HG02623 (cell line): ENCODE data around the gene C3orf18.

Source experiments
- ATAC-seq: cut with Tn5 transposase; IDR thresholded peaks from one replicate; pipeline ENCODE4 v1.9.1; 2021; ENCODE audit warnings: moderate library complexity; ENCODE audit not compliant: unreplicated experiment

C3orf18 gene

DNA sequence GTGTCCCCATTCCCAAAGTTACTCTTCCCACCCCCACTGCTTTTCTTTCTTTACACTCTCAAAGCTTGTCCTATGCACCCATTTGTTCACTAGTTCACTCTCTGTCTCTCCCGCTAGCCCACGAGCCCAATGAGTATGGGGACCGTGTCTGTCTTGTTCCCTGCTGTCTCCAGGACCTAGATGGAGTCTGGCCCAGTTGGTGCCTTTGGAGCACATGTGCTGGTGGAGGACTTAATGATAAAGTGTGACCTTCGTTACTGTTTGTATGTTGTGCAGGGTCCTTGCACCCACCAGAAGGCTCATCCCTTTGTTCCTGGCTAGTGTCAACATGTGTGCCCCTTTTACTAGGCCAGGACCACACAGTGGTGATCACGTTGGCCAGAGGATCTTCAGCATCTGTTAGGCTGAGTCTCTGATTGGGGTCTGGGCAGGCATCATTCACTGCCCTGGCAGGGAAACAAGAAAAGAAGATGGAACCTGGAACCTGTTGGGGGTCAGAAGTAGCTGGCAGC lies 36.6 kb upstream of the C3orf18 start:
- ATAC-seq = no peak

DNA sequence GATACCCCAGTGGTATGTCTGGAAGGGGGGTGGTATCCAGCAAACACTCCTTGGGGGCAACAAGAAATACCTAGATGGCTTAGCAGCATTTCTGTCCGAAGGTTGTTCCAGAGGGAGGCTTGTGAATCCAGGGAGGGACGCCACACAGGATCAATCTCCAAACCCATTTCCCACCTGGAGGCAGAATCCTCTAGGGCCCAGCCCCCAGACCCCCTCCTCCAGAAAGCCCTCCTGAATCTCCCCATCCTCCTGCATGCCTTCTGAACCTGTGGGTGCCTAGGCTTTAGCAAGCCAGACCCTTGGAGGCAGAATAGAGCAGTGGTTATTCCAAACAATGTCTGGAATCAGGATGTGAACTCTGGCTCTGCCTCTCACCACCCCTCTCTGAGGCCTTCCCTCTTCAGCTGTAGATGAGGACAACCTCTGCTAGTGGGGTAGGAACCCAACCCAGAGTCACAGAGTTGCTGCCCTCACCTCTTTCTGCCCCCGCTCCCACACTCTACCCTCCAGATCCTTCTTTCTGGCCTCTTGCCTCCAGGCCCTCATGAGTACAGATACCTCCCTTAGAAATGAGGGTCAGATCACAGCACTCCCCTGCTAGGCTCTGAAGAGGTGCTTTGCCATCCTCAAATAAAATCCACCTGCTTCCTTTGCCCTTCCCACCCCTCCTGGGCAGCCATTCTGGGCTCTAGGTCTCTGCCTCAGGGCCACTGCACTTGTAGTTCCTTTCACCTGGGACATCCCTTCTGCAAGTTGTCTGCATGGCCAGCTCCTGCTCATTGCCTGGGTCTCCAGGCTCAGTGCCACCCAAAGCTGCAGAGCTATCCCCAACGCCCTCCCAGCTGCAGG lies 35.9 kb upstream of the C3orf18 start:
- no peak for ATAC-seq

DNA sequence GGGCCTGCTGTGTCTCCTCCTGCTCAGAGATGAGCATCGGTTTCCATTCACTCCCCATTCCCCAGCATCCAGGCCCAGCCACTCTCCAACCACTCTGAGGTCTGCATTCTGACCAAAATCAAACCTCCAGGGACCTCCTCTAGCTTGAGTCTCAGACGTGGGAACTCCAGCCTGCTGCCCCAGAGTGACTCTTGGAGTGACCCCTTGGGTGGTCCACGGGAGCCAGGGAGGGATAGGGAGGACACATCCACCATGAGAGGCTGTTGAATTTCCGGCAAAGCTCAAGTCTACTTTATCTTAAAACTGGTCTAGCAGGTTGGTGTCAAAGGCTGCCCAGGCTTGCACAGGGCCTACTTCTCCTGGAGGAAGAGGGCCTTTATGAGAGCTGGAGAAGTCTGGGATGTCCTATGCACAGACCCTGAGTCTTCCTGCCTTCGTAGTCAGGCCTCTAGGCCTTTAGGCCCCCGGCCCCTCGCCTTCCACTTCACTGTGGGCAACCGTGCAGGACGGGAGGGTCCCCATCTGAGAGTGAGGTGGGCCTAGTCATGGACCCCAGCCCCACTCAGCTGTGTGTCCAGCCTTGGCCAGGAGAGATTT lies 35.1 kb upstream of the C3orf18 start:
- no peak for ATAC-seq

DNA sequence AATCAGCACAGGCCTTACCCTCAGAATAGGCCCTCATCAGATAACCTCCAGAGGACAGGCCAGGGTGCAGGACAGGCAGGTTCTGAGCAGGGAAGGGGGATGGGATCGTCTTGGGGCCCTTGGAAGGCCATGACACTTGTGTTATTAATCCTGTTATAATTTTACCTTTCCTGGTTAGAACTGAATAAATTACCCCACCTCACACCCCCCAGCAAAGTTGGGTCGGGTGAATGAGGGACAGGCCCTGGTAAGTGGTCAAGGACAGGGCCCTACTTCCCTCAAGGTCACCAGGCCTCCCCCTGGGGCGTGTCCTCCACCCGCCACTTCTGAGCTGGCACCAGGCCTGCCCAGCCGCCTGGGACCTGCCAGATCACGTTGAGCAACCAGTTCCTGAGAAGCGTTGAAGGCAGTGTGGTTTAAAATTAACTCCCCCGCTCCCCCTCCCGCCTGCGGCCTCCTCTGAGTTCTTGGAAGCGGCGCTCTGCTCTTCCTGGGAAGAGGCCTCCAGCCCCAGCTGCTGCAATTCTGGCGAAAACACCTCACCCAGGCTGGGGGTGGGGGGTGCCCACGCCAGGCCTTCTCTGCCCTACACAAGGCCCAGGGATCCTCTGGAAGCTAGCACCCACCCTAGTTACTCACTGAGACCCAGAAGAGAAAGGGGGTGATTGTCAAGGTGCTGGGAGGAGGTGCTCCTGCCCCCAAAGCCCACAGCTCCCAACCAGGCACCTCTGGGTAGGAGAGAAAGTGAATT lies 33.5 kb upstream of the C3orf18 start:
- peak; percentile 49 for ATAC-seq

DNA sequence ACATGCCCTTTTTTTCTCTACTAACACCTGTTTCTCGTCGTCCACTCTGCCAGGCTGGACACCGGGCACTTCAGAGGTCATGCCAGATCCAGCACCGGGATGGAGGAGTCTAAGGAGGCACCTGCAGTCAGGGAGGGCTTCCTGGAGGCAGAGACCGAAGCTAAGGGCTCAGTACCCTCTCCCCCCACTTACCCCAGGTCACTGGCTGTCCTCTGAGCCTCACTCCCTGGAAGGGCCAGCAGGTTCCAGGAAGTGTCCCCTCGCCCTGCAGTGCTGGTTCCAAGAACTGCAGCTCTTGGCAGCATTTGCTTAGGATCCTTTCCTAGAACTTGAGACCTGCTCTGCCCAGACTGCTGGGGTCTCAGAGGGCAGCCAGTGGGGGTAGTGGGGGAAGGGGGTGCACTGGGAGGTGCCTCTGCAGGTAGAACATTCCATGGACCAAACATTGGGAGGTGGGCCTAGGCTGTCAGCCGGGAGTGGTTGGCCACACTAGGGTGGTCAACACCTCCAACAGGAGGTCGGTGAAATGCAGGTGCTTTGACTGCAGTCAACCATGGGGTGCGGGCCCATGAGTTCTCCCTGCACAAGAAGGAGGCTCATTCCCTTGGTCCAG lies 32.7 kb upstream of the C3orf18 start:
- no peak for ATAC-seq

DNA sequence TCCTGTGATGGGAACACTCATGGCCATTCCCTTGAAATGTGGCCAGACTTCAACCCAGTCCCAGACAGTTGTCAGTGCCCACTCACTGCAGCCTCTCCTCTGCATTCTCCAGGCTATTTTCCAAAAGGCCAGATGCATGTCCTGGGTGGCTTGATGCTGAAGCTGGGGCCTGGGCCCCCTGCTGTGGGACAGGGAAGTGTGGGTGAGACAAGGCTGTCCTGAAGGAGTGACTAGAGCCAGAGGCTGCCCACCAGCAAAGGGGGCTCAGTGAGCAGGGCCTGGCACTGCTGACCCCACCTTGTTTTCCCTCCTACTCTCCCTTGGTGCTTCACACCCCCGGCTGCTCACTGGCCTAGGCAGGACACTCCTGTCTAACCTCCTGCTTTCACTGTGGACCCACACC lies 32.2 kb upstream of the C3orf18 start:
- ATAC-seq = no peak

DNA sequence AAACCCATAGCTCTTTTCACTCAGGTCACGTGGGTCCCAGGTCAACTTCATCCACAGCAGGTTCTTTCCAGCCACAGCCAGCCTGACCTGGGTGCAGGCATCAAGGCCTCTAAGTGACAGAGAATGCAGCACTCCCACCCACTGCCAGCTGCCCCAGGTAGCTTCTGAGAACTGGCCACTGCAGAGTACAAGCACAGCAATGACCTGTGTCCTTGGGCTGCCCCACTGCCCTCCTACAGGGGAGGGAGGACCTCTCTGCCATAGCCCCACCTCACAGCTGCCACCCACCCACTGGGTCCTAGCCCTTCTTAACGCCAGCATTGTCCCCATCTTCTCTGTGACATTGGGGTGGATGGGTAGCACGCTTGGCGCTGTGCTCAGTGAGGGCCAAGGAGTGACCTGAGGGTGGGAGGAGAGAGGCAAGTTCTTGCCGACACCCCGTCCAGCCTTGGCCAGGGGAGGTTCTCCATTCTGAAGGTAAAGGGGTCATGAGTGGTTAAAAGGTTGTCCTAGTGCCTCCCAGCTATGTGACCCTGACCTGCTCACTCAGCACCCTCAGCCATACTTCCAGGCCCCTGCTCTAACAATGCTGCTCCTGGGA lies 31.7 kb upstream of the C3orf18 start:
- ATAC-seq = no peak

DNA sequence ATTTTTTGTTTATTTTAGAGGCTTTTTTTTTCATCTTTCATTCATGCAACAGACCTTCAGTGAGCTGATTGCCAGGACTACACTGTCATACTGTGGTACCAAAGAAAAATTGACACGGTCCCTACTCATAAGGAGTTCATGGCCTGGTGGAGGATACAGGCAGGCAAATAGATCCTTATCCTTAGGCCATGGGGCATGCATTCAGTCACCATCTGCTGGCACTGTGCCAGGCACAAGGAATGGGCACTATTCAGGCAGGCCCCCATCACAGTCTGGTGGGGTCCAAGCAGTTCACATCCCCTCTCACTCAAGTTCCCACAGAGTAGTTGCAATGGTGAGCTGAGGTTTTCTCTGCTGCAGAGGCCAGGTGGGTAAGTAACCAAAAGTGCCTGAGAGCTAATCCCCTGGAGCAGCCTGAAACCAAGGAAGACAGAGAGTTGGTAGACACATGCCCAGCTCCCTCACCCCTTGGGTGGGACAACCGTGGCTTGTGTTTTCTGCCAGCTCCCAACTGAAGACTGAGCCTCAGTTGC lies 26.8 kb upstream of the C3orf18 start:
- no peak for ATAC-seq

DNA sequence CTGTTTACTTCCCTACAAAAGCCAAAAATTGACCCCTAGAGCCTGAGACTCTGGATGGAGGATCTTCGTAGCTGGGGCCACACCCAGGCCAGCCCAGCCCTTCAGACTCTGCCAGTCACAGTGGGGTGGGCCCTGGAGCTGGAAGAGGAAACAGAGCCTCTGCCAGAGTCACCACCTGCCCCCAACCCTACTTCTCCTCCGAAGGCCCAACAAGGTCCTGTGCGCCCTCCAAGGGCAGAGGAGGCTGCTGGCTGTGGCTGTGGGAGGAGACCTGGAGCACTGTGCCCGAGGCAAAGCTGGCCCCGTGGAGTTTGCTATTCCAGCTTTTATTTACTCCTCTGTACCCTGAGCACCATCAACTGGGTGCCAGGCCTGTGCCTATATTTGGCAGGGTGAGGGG lies 25.0 kb upstream of the C3orf18 start:
- no peak for ATAC-seq

DNA sequence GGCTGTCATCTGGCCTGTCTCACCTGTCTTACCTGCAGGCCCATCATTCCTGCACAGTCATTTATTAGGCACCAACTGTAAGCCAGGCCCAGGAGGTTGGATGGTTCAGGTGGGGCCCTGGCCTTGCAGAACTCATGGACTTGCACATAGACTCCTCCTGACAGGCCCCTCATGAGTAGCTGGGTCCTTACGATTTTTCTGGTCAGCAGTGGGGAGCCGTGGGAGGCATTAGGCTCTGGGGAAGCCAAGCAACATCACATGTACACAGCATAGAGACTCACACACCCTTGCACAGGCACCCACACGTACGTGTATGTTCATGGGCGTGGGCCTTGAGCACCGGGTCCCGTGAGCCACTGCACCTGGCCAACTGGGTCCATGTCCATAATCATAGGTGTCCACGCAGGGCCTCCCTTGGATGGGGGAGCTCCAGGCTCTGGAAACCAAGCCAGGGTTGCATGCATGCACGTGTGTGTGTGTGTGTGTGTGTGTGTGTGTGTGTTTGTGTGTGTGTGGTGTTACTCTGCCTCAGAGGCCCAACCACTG lies 23.7 kb upstream of the C3orf18 start:
- no peak for ATAC-seq

DNA sequence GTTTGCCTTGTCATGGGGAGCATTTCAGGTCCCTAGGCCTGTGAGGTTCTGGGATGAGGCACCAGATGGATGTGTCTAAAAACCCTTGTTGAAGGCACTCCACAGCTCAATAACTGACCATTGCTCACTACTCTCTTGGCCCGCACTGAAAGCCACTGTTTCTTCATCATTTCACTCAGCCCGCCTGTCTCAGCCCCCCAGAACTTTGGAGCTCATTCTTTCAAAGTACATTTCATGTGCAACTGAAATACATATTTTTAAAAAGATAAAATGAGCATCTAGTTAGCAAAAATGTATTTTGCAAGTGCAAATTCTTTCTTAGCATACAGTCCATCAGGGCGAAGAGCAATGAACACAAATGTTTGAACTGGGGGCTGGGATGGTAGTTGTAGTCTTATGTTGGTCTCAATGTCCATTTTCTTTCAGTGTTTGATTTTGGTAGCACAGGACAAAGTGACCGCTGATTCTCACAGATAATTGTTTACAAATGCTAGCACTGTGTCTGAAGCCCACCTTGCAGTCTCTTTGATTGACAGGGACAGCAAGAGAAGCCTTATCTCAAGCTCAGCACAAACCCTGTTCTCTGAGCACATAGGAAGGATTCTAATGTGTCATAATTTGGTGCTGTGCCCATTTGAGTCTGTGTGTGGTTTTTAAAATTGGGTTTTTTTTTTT lies 21.3 kb upstream of the C3orf18 start:
- ATAC-seq = no peak

DNA sequence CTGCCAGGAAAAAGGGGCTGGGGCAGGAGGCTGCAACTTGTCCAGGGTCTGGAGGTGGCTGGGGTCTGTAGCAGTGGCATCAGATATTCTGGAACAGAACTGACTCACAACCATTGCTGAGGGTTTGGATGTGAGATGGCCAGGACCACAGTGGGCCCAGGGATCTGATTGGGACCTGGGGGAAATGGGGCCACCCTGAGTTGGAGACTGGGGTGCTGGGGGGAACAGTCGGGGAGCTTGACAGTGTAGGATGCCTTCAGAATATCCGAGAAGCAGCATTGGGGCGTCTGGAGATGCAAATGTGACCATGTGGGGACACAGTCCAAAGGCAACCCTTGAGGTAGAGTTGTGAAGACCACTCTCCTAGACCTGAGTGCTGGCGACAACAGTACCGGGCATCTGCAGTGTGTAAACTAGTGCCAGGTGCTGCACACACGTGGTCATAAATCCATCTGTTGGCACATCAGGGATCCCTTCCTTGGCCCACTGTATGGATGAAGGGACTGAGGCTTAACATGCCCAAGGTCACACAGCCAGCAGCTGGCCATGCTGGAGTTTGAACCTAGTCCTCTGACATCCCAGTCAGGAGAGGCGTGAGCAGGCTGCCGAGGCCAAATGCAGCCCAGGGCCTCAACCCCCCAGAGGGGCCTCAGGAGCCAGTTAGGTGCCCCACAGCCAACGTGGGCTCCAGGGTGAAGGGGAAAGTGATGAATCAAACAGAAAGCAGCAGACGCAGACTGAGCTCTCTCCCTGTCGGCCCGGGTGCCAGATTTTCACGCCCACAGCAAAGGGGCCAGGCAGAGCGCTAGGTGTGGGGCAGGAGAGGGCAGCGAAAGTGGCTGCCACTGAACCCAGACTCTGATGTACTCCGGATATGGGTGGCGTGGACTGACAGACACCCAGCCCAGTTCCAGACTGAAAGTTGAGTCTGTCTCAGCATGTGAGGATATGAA lies 20.5 kb upstream of the C3orf18 start:
- ATAC-seq = no peak

DNA sequence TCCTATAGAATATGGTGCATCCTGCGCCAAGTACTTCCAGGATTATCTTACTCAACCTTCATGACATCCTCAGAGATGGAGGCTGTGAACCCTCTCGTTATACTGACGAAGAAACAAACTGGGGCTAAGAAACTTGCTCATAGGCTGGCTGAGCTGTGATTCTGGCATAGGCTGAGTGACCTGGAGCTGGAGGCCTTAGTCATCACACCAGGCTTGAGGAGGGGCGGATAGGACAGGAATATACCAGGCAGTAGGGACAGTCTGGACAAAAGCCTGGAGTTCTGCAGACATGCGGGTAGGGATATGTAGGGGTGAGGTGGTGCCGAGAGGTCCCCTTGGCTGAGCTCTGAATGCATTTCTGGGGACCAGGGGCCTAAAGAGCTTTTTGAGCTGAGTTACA lies 19.8 kb upstream of the C3orf18 start:
- ATAC-seq = no peak

DNA sequence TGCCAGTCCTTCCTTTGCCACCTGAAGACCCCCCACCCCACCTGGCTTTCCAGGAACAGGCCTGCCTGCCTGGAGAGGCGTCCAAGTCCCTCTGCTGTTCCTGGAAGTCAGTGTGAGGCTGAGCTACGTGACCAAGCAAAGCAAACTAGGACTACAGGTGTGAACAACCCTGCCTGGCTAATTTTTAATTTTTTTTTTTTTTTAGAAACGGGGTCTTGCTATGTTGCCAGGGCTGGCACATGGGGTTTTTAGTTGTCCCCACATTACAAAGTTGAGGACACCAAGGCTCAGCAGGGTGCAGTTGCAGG lies 19.2 kb upstream of the C3orf18 start:
- ATAC-seq = no peak

DNA sequence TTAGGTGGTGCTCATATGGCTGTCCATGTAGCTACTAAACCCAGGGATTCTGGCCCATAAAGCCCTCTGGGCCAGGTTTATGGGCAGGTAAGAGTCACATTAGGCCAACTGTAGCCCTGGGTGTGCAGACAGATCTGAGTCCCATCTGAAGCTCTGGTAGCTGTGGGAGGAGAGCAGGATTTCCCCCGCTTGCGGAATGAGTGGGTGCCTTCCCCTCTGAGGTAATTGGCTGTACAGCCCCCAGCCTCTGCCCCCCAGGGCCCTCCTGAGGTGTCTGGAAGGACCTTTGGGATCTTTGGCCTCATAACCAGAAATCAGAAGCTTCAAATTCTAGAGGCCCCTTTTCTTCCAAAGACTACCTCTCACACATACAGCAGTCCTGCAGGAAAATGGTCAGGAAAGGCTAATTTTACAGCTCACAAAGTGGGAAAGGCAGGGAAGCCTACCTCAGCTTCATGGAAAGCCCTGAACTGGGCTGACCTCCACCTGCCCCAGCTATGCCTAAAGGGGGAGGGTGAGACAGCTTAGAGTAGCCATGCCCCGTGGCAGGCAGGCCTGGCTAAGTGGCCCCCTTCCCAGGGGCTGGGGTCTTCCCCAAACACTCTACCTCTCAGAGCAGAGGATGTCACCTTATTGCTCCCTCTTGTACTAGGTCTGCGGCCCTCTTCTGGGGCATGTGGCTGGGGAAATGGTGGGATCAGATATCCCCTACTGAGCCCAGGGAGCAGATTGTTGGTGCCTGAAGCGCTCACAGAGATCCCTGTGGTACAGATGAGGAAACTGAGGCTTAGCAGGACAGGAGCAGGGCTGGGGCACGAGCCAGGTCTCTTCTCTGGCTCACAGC lies 18.6 kb upstream of the C3orf18 start:
- no peak for ATAC-seq

DNA sequence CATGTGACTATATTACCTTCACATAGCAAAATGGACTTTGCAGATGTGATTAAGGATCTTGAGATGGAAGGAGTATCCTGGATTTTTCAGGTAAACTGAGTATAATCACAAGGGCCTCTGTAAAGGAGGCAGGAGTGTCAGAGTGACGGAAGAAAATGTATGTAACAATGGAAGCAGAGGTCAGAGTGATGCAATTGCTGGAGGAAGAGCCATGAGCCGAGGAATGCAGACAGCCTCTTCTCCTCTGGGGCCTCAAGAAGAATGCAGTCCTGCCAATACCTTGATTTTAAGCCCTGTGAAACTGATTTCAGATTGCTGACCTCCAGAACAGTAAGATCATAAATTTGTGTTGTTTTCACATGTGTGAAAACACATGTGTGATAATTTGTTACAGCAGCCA lies 16.8 kb upstream of the C3orf18 start:
- ATAC-seq = no peak

DNA sequence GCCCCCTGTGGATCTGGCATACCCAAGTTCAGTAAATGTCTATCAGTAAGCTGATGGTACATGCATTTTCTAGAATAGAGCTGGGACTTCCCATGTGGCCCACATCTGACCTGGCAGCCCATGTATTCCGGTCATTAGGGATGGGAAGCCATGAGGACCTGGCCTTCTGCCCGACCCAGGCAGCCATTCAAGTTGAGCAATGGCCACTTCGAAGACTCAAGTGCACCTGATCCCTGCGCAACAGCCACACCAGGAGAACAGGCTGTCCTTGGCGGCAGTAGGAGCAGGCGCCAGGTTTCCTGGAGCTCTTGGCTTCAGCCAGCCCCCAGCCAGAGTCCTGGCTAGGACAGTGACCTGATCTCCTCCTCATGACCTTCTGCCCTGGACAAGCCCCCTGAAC lies 16.4 kb upstream of the C3orf18 start:
- no peak for ATAC-seq

DNA sequence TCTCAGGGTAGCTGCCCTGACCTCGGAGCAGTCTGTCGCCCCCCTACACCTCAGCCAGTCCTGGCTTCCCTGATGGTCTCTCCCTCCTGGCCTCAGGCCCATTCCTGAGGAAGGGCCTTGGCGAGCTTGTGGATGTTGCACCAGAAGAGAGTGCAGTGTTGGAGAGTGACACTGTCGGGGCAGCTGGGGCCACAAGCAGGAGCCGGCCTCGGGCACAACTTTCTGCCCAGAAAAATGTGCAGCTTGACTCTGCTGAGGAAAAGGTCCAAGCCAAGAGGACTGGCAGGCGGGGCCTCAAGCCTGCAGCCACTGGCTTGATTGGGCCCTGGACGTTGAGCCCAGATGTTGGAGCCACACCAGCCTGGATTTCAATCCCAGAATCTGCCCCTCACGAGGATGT lies 14.5 kb upstream of the C3orf18 start:
- ATAC-seq = no peak
